Daoy (cell line): ENCODE data around the gene RER1. TPM values are rescaled to one million over a fixed set of nuclear protein-coding genes. Genes with fewer than 3 reads are reported as not detected.

Source experiments
- DNase-seq: peaks from one replicate; pipeline ENCODE4 v3.0.0-alpha.2; 2015; ENCODE audit warnings: low read depth
- total RNA-seq: library from RNA; depleted of rRNA; stranded (reverse); fragments of >200 nt; shearing (Covaris generic); gene quantifications from 2 replicates; pipeline ENCODE4 v1.2.3, GENCODE V29; 2014

Gene RER1
- total RNA-seq, 1 experiment from 2014 or later = 140 TPM

GRCh38 chr1:2389644-2390043 is 2.0 kb upstream of the RER1 start:
- no peak for DNase-seq

- DNase-seq = no peak
These were observed 379 bp downstream of the RER1 start for GRCh38 chr1:2391931-2392509.

- no peak for DNase-seq
These were observed 1.0 kb downstream of the RER1 start for GRCh38 chr1:2392686-2393085.

- DNase-seq = no peak
These were observed 1.8 kb downstream of the RER1 start for GRCh38 chr1:2393471-2393877.

GRCh38 chr1:2394220-2394619 is 2.6 kb downstream of the RER1 start:
- no peak for DNase-seq

GRCh38 chr1:2394761-2395160 is 3.1 kb downstream of the RER1 start:
- DNase-seq = no peak

GRCh38 chr1:2395245-2395644 is 3.6 kb downstream of the RER1 start:
- no peak for DNase-seq

- no peak for DNase-seq
These were observed 4.4 kb downstream of the RER1 start for GRCh38 chr1:2396059-2396458.

GRCh38 chr1:2396476-2396875 is 4.8 kb downstream of the RER1 start:
- no peak for DNase-seq

- no peak for DNase-seq
These were observed 5.5 kb downstream of the RER1 start for GRCh38 chr1:2397007-2397679.

GRCh38 chr1:2398871-2399270 is 7.2 kb downstream of the RER1 start:
- no peak for DNase-seq

GRCh38 chr1:2399890-2400575 is 8.4 kb downstream of the RER1 start:
- no peak for DNase-seq

- DNase-seq = no peak
These were observed 8.9 kb downstream of the RER1 start for GRCh38 chr1:2400576-2400909.

- no peak for DNase-seq
These were observed 9.5 kb downstream of the RER1 start for GRCh38 chr1:2400950-2401649.

GRCh38 chr1:2402420-2402819 is 10.8 kb downstream of the RER1 start:
- no peak for DNase-seq

GRCh38 chr1:2403273-2403672 is 11.6 kb downstream of the RER1 start:
- no peak for DNase-seq

- no peak for DNase-seq
These were observed 12.7 kb downstream of the RER1 start for GRCh38 chr1:2404142-2404889.

GRCh38 chr1:2404890-2405511 is 13.4 kb downstream of the RER1 start:
- no peak for DNase-seq

GRCh38 chr1:2405588-2406295 is 14.1 kb downstream of the RER1 start:
- peak; percentile 67 for DNase-seq

GRCh38 chr1:2406451-2407041 is 14.9 kb downstream of the RER1 start:
- DNase-seq = no peak
